ENCODE results near the gene TSC2.
A peak's percentile ranks its signal among the peaks of the same experiment; 100 is the strongest.

Gene TSC2

DNA sequence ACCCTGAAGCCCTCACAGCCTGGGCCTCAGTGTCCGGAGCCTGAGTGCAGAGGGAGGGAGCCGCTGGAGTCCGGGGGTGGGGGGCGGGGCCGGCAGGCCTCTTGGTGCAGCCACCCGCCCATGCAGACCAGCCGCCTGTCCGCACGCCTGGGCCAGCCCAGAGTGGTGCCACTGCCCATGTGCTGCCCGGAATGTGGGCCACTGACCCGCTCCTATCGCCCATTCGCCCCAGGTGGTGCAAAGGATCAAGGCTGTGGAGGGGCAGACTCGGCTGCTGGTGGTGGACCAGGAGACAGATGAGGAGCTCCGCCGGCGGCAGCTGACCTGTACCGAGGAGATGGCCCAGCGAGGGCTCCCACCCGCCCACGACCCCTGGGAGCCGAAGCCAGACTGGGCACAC, 18.4 kb upstream of the TSC2 start:
- no peak for DNase-seq

DNA sequence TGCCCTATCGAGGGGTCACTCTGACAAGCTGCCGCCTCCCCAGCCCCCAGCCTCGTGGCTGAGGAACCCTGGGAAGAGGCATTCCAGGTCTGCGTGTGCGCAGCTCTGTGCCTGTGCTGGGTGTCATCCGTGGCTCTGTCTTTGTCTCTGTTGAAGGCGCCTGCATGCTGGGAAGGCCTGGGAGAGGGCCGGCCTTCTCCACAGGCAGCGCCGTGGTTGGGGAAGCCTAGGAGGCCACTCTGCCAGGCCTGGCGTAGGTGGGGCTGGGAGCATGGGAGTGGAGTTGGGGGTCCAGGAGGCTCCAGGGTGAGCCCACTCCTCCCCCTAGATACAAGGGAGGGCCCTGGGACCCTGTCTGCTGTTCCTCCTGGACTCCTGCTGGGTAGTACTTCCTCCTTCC, 17.7 kb upstream of the TSC2 start:
- no peak for DNase-seq

DNA sequence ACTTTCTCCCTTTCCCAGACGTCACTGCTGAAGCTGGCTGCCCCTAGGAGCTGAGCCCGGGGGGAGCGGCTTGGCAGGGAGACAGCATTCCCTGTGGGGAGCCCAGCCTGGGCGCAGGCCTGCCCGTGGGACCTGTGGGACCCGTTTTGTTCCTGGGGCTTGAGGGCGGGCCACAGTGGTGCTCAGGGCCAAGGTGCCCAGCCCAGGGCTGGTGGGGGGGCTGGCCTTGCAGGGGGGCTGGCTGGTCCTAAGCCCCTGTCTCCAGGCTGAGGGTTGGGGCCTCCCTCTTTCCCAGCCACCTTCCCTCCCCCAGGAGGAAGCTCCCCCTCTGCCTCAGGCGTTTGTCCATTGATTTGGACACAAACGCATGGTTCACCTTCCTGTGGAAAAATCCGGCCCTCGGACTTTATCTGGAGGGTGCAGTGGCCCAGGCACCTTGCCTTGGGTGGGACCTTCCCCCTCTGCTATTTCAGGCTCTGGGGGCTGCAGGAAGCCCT, 16.7 kb upstream of the TSC2 start:
- DNase-seq: no peak

DNA sequence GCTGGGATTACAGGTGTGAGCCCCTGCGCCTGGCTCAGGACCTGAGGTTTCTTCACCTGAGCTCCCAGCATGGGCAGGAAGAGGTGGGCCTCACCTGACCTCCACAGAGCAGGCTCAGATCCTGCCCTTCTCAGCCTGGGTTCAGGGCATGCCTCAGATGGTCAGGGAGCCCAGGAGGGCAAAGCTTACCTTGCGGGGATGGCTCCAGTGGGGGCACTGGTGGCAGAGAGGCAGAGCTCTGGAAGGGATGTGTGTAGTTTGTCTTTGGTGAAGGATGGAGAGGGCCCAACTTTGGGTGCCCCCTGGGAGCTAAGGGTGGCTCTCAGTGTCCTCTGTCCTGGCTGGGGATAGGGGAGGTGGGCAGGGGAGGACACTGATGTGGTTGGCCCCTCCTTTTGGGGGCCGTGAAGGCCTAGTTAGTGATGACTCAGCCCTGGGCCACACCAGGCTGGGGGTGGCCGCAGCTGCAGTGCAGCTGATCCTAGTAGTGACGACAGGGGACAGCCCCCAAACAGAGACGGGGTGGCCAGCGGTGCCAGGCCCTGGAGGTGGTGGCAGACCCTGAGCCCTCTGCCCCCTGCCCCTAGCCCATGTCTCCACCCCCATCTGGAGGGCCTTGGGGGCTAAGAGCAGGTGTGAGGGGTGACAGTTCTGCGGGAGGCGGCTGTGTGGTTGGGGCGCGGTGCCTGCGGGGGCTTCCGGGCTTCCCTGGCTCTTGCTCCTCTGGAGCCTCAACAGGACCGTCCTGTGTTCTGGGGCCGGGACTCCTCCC, 15.3 kb upstream of the TSC2 start:
- peak; percentile 19 for DNase-seq

DNA sequence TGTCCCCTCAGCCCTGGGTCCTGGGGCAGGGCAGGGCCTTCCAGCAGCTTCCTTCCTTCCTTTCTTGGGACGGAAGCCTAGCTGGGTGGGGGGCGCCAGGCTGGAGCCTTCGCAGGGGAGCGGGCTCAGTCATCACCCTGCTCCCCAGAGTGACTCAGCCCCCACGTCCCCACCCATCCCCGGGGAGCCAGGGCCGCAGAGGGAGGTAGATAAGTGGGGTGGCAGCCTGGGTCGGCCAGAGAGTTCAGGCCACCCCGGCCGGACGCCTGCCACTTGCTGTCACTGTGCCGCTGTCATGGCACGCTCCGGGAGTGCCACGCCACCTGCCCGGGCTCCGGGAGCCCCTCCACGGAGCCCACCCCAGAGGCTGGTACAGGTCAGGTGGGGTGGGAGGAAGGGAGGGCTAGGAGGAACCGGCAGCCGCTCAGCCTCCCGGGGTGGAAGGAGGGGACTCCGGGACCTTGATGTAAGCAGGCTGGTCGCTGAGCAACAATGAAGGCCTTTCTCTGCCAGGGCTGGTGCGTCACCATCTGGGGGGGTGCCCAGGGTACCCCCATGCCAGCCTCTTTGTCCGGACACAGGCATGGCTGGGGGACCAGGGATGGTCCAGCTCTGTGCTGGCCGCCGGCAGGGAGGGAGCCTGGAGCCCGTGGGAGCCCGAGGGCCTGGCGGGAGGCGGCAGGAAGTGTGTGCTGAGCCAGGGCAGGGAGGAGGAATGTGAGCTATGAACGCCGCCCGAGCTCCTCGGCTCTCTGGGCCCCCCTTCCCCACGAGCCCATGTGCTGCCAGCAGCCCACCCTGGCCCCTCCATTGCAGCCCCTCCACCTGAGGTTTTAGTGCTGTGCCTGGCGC, 14.5 kb upstream of the TSC2 start:
- DNase-seq: peak; percentile 83

DNA sequence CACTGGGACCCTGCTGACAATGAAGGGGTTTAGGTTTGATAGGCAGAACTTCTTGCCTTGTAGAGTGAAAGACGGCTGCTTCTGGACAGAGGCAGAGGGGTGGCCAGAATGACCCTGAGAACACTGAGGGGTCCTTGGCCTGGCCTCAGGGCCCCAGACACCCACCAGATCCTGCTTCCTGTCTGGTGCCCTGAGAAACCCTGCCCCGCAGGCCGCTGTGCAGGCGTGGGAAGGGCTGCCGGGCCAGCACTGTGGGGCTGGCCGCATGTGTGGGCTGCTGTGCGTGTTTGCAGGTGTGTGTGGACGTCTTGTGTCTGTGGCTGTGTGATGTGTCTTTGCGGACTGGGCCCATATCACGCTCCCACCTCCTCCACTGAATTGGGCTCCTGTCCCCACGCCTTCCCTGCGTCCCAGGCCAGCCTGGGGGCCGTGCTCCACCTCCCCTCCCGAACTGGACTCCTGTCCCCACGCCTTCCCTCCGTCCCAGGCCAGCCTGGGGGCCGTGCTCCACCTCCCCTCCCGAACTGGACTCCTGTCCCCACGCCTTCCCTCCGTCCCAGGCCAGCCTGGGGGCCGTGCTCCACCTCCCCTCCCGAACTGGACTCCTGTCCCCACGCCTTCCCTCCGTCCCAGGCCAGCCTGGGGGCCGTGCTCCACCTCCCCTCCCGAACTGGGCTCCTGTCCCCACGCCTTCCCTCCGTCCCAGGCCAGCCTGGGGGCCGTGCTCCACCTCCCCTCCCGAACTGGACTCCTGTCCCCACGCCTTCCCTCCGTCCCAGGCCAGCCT, 13.7 kb upstream of the TSC2 start:
- peak; percentile 69 for DNase-seq

DNA sequence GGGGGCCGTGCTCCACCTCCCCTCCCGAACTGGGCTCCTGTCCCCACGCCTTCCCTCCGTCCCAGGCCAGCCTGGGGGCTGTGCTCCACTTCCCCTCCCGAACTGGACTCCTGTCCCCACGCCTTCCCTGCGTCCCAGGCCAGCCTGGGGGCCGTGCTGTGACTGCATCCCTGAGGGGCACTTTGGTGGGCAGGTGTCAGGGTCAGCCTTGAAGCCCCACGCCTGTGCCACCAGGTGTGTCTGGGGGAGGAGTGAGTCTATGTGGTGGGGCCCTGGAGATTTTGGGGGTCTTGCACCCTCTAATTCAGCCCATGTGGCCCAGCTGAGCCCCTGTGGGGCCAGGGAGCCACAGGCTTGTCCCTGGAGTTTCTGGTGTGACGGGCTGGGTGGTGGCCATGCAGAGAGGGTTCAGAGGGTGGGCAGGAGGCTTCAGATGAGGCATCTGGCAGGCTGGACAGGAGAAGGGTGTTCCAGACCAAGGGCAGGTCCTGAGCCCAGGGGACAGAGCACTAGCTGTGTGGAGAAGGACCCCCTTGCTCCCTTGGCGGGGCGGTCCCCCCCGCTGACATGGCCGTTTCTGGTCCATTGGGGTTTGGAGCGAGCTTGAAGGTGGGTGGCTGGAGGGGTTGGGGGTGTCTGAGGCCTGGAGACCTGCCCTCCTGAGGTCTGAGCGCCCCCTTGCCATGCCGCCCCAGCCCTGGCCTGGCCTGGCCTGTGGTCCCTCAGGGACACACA, 12.9 kb upstream of the TSC2 start:
- peak; percentile 19 for DNase-seq

DNA sequence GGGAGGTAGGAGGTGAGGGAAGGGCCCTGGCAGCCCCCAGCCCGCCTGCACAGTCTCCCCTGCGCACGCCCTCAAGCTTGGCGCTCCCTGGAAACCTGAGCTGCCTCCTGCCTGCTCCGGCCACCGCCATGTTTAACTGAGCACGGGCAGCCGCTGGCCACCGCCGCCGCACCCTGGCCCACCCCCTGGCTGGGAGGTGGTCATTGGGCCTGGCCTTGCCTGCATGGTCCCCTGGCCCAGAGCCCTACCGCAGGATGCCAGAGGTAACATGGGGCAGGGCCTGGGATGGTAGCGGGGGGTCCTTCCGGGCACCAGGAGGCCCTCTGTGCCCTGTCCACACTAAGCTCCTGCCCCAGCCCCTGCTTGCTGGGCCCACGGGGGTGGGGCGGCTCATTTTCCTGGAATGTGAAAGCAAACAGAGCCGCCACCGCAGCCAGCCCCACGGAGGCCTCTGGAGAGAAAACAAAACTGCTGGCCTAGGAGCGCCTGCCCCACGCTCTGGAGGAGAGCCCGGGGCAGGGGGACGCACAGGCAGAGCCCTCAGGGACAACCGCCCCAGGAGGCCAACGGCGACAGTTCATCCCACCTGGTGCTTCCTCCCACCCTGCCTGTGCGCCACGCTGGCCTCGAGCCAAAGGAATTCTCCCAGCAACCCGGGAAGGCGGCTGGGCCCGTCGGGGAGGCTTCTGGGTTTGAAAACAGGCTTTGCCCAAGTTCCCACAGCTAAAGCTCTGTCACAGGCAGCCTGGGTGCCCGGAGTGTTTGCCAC, 12.2 kb upstream of the TSC2 start:
- peak; percentile 89 for DNase-seq

DNA sequence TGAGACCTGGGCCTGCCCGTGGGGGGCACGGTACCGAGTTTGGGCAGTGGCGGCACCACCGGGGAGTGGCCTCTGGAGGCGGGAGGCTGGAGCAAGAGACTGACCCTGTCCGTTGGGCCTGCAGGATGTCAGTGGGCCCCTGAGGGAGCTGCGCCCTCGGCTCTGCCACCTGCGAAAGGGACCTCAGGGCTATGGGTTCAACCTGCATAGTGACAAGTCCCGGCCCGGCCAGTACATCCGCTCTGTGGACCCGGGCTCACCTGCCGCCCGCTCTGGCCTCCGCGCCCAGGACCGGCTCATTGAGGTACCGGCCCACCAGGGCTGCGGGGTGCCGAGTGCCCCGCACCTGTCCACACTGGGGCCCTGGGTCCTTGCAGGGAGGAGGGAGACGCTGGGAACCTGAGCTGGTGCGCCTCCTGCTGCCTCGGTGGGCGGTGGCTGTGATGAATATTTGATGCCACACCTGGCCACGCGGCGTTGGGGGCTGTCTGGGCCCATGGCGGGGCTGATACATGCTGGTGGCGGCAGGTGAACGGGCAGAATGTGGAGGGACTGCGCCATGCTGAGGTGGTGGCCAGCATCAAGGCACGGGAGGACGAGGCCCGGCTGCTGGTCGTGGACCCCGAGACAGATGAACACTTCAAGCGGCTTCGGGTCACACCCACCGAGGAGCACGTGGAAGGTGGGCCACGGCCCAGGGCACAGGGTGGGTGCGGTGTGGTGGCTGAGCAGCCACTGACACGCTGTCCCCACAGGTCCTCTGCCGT, 11.4 kb upstream of the TSC2 start:
- DNase-seq: no peak

DNA sequence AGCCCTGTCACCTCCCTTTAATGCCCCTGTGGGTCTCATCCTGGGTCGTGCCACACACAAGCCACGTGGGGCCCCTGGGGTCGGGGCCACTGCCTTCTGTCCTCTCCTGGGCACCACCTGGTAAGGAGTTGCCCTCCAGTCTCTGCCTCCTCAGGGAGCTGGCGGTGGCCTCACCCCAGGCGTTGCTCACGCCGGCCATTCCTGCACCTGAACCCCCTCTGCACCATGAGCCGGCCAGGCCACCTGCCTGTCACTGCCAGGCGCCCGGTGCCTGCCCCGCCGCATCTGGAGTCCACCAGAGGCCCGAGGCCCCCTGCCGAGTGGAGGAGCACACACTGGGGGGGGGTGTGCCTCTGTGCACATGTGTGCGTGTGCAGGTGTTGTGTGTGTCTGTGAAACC, 10.7 kb upstream of the TSC2 start:
- DNase-seq: no peak

DNA sequence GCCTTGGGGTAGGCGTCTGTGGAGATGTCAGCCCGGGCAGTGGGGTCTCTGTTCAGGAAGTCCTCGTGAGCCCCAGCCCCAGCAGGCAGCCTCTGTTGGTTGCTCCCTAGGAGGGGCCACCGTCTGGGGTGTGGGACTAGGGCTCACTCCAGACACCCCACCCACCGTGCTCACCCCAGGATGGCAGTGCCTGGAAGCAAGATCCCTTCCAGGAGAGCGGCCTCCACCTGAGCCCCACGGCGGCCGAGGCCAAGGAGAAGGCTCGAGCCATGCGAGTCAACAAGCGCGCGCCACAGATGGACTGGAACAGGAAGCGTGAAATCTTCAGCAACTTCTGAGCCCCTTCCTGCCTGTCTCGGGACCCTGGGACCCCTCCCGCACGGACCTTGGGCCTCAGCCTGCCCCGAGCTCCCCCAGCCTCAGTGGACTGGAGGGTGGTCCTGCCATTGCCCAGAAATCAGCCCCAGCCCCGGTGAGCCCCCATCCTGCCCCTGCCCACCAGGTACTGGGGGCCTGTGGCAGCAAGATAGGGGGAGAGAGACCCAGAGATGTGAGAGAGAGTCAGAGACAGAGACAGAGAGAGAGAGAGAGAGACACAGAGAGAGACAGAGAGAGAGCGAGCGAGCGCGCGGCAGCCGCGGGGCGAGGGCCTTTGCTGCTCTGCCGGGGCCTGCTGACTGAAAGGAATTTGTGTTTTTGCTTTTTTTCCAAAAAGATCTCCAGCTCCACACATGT, 10.0 kb upstream of the TSC2 start:
- DNase-seq: no peak

DNA sequence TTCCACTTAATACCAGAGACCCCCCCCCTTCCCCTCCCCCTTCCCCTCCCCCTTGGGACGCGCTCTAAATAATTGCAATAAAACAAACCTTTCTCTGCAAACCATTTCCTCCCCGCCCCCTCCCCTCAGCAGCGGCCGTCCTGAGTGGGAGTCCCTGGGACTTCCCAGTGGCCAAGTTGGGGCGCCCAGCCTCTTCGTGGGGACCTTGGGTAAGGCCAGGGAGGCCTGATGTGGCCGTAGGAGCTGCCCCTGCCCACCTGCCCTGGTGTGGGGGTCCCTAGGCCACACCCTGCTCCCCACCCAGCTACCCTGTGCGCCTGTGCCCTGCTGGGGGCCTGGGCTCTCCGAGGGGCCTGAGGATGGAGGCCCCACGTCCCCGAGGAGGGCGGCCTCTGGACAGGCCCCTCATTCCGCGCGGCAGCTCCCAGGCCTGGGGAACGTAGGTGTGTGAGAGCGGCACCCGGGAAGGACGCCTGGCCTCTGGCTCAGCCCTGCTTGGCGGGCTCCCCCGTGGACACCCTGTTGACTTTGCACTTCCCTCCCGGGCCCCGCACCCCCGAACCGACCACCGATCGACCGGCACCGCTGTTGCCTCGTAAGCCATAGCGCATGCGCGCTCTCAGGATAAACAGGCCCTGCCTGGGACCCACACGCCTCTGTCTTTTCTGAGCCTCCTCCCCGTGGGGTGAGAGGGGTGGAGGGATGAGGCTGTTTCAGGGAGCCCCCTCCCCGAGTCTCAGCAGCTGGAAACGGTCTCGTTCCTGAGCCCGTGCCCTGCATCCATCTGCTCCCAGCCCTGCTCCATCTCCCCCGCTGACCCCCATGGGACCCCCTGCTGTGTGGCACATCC, 9.2 kb upstream of the TSC2 start:
- DNase-seq: peak; percentile 69

DNA sequence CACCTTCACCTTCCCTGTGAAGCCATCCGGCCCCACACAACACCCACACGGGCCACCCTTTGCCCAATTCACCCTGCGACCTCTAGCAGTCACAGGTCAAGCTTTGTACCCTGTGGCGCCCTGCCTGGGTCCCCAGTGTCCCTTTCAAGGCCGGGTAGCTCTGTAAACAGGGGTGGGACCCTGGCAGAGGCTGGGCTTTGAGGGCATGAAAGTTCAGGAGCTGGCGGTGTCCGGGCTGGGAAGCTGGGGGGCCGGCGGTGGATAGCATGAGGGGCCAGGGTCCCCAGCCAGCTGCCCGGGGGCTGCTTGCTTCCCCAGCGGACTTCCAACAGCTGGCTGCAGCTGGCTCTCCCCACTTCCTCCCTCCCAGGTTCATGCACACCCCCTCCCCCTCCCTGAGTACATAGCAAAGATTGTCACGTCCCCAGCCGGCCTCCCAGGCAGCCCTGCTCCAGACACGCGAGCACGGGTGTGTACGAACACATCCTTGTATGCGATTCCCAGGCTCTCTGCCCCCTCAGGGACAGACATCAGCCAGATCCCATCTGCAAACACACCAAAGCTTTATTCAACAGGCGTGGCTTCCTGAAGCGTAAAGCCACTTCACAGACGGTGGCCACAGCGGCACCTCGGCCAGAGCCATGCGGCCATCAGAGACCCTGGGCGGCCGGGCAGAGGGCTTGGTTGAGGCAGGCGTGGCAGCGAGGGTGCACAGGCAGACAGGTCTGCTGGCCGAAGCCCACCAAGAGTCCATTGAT, 8.3 kb upstream of the TSC2 start:
- DNase-seq: peak; percentile 73

DNA sequence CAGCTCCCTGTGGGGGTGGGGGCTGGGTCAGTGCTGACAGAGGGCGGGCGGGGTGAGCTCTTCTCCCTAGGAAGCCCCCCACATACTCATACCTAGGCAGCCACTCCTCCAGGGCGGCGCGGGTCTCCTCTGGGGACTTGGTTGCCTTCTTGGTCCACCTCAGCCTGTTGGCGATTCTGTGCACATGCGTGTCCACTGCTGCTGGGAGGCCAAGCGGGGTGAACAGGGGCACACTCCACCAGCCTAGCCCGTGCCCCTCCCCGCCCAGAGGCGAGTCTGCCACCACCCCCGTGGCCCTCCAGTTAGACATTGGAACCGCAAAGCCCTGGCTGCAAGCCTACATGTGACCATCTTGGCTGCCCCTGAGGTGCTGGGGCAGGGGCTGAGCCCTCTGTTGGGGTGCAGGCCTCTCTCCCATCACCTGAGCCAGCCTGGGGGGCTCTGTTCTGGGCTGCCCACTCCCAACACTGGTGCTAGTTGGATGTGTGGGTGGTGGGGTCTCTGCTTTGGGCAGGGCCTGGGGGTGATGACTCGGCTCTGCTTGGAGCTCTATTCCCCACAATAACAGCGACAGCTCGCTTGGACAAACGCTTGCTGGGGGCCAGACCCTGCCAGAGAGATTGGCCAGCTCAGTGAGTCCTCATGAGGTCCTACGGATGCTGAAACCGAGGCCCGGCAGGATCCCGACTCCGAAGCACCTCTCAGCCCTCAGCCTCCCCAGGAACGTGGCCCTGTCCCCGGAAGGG, 7.6 kb upstream of the TSC2 start:
- no peak for DNase-seq

DNA sequence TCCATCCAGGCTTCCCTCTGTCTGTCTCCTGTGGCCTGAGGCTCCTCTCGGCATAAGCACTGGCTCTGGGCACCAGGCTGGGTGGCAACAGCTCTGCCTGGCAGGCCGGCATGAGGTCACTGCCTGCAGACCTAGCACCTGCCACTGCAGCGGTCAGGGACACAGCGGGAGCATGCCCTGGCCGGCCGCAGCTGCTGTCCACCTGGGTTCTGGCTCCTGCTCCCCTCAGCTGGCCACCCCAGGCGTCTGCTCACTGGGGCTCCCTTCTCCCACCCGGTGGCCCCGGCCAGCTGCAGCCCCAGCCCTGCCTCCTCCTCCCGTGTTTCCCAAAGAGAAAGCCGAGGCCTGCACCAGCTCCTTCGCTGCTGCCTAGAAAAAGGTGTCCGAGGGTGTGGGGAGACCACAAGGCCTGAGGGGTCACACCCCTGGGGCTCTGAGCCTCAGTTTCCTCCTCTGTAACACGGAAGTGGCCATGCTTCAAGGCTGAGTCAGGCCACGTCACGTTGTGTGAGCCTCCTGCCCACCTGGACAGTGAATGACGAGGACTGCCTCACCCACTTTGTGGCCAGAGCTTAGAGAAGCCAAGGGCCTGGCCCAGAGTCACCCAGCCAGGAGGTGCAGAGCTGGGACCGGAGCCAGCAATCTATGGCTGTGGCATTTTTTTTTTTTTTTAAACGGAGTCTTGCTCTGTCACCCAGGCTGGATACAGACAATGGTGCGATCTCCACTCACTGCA, 6.8 kb upstream of the TSC2 start:
- no peak for DNase-seq
